Muscle layer of duodenum (tissue), 2 donors: Measurements from ENCODE around the gene EML6.
"Not testable (repeated sequence)": the region's sequence is repeated elsewhere in the genome, so short reads cannot be mapped to it uniquely, and the experiment has no call there.

ENCODE experiments used
- H3K27ac ChIP-seq: one replicate; pipeline ENCODE4 v1.7.0; 2013; ENCODE audit warnings: mild to moderate bottlenecking, low read length
- H3K27me3 ChIP-seq: one replicate; pipeline ENCODE4 v1.7.0; 2013; ENCODE audit warnings: low read depth, mild to moderate bottlenecking, control low read depth, low read length
- H3K36me3 ChIP-seq, 2 donors: one replicate each; pipeline ENCODE4 v1.7.0; 2013; ENCODE audit warnings: low read length in 2 of 2, control low read depth in 1 of 2, mild to moderate bottlenecking in 1 of 2; ENCODE audit not compliant: insufficient read depth in 2 of 2, control insufficient read depth in 1 of 2
- H3K4me1 ChIP-seq, 2 donors: one replicate each; pipeline ENCODE4 v1.7.0; 2013; ENCODE audit warnings: low read length in 2 of 2, mild to moderate bottlenecking in 2 of 2, control low read depth in 1 of 2, moderate library complexity in 1 of 2; ENCODE audit not compliant: insufficient read depth in 2 of 2, control insufficient read depth in 1 of 2
- H3K4me3 ChIP-seq, 2 donors: one replicate each; pipeline ENCODE4 v1.7.0; 2013; ENCODE audit warnings: low read length in 2 of 2, low read depth in 1 of 2, mild to moderate bottlenecking in 1 of 2
- H3K9me3 ChIP-seq, 2 donors: one replicate each; pipeline ENCODE4 v1.7.0; 2013; ENCODE audit warnings: low read length in 2 of 2, control low read depth in 1 of 2, mild to moderate bottlenecking in 1 of 2; ENCODE audit not compliant: control insufficient read depth in 1 of 2
- donor health status: healthy.

Gene EML6

DNA sequence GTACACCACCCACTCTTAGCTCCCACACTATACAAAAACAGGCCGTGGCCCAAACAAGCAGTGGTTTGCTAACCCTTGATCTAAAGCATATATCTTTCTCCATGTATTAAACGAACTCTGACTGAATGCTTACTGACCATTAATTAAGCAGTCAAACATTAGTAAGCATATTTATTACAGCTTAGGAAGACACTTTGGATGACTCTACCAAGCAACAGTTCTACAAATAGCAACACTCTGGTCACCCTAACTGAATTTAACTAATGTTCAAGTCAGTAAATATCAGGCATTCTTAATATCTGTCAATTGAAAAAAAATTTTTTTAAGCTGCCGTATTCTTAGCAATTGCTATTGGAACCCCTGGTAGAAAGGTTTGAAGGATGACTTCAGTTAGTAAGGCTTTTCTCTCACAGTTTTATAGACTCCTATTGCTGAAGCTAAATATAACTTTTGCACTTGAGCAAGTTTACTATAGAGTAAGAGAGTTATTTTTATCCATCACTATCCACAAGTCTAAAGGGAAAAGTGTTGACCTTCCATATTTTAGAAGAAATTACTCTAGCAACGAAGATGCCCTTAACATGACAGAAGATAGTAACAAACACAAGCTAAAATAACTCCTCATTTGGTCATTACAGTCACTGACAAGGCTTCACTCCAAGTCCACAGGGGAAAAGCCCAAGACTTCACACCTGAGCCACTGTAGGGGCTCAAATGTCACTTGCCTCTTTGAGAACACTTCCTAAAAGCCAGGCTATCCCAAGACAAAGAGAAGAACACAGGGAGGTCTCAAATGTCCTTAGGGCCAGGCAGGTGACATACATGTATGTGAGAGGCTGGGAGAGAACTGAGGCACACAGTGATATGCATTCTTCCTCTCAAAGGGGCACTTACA, 252.4 kb downstream of the EML6 start:
- Histone ChIP-seq H3K27me3 (no peaks in the 10 kb centered on the region), H3K27ac (no peak overlapping the region), H3K9me3 (no peaks in the 10 kb centered on the region), H3K4me1 (peaks cover 10 to 36% of the 10 kb centered on the region in 2 donors), H3K4me3 (no peak overlapping the region), H3K36me3 (peaks cover 0 to 3% of the 10 kb centered on the region in 2 donors)

DNA sequence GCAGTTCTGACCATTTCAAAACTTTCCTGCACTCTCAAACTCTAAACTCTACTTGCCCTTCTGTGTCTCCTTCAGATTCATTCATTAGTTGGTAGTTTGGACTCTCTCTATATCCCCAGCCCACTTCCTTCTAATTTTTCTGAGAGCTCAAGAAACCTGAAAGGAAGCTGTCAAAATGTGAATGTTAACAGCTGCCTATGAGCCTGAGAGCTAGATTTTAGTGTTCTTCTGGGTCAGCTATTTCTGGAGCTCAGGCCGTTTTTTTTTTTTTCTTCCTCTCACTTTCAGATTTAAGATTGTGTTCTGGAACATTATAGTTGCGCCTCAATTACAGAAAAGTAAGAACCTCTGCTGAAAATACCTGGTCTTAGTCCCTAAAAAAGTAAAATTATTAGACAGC, 253.7 kb downstream of the EML6 start:
- Histone ChIP-seq H3K9me3 (no peaks in the 10 kb centered on the region), H3K36me3 (peaks cover 3 to 8% of the 10 kb centered on the region in 2 donors), H3K27ac (no peak overlapping the region), H3K4me1 (peaks cover 10 to 39% of the 10 kb centered on the region in 2 donors), H3K4me3 (no peak overlapping the region), H3K27me3 (no peaks in the 10 kb centered on the region)

DNA sequence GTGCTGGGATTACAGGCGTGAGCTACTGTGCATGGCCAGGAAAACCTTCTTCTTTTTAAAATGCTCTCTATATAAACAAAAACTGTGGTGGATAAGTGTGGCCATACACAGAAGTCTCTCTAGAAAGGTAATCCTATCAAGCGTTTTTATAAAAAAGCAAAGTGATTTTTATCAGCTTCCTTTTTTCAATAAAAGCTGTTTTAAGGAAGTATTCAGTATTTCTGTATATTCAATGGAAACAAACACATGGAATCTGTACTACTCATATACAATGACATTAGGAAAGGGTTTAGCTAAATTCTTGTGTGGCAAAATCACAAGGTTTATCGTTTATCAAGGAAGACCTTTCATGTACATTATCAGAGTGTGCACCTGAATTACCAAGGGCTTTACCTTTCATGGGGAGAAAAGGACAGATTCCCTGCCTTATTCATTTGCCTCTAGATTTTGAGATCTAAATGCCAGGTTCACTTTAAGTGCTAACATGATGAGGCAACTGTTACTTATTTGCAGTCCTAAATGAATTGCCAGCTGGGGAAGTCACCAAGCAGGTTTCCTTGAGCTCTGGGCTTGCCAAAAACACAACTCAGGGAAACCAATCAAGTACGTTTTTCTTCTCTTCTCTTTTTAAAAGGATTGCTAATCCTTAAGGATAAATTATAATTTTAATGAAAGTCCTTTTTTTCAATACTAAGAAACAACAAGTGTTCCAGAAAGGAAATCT, 256.0 kb downstream of the EML6 start:
- H3K4me1 ChIP-seq = peaks cover 16 to 57% of the 10 kb centered on the region in 2 donors
- H3K27ac ChIP-seq = no peak overlapping the region
- H3K36me3 ChIP-seq = peaks cover 5 to 12% of the 10 kb centered on the region in 2 donors
- H3K9me3 ChIP-seq = no peaks in the 10 kb centered on the region
- H3K27me3 ChIP-seq = no peaks in the 10 kb centered on the region
- H3K4me3 ChIP-seq = no peak overlapping the region

DNA sequence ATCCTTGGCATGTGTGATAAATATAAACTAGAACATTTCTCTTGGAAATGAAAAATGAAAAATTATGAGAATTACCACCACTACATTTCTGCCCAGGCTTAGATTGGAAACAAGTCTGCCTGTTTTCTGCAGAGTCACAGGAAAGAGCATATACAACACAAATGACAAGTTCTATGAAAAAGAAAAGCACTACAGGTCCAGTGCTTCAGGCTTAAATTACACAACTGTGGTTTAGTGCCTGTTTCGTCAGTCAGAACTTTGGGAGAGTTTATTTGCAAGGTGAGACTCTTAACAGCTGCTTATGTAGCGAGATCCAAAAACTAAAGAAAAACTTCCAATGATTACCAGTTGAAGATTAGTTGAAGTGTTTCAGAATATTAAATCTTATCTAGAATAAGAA, 257.9 kb downstream of the EML6 start:
- Histone ChIP-seq H3K4me1 (peaks cover 6 to 57% of the 10 kb centered on the region in 2 donors), H3K9me3 (no peaks in the 10 kb centered on the region), H3K27me3 (no peaks in the 10 kb centered on the region), H3K36me3 (peaks cover 11 to 17% of the 10 kb centered on the region in 2 donors), H3K4me3 (no peak overlapping the region), H3K27ac (no peak overlapping the region)

DNA sequence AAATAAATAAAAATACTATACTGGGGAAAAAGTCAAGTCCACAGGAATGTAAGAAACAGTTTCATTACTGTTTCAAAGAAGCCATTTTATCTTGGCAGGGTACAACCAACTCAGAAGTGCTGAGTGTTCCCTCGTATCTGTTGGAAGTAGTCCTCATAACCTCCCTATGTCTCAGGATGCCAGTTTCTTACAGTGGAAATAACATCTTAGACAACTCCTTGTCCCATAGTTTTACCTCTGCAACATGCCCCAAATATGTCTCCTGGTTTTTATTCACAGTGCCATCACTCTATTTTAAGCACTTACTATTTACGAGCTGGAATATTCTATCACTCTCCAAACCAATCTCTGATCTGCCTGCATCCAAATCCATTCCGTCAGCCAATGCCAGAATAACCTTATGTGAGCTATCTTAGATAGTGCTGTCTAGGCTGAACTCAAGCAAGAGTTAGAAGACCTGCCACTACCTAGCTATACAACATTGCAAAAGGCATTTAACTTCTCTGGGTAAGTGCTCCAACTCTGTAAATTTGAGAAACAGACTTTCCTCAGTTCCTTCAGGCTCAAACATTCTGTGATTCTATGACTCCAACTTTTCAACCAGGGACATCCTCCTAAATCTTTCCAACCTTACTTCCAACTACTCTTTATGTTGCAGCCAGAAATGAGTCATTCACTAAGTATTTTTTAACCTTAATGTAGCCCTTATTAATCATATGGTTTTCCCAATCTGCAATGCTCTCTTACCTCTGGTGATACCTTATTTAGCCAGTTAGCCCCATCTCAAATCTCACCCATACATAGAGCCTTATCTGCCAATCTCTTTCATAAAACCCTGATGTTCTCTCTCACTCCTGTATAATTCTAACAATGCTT, 260.1 kb downstream of the EML6 start:
- Histone ChIP-seq H3K4me3 (peak overlapping the region in 1 of 2 donors; percentile 32), H3K27ac (no peak overlapping the region), H3K4me1 (peaks cover 6 to 66% of the 10 kb centered on the region in 2 donors), H3K36me3 (peaks cover 17 to 27% of the 10 kb centered on the region in 2 donors), H3K27me3 (no peaks in the 10 kb centered on the region), H3K9me3 (no peaks in the 10 kb centered on the region)

DNA sequence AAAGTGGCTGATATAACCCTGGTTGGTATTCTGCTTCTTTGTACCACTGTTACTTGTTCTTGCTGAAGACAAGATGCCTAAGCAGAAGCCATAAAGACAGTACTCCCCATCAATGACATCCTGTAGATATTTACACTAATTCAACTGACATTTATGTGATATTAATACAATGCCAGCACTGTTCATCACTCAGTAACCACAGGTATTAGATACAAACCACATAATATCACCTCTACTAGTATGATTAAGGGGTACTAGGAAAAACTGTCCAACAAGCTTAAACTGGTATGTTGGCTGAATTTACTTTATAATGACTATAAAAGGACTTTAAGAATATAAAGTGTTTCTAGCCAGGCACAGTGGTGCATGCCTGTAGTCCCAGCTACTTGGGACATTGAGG, 261.0 kb downstream of the EML6 start:
- Histone ChIP-seq H3K9me3 (no peaks in the 10 kb centered on the region), H3K4me1 (peaks cover 6 to 72% of the 10 kb centered on the region in 2 donors), H3K27me3 (no peaks in the 10 kb centered on the region), H3K27ac (no peak overlapping the region), H3K4me3 (no peak overlapping the region), H3K36me3 (peaks cover 17 to 27% of the 10 kb centered on the region in 2 donors)

DNA sequence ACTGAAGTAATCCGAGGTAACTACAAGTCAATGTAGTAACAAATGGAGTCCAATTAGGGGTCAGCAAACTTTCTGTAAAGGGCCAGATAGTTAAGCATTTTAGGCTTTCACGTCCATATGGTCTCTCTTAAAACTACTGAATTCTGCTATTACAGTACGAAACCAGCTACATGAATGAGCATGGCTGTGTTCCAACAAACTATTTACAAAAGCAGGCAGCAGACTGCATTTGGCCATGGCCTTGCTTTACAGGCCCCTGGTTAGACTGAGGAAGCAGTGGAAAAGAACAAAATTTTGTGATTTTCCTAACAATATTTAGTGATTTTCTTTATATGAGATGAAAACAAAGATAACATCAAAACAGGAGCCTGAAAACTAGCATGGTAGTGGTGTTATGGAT, 262.8 kb downstream of the EML6 start:
- Histone ChIP-seq H3K27me3 (no peaks in the 10 kb centered on the region), H3K4me3 (no peak overlapping the region), H3K36me3 (peaks cover 16 to 24% of the 10 kb centered on the region in 2 donors), H3K4me1 (peaks cover 6 to 70% of the 10 kb centered on the region in 2 donors), H3K27ac (no peak overlapping the region), H3K9me3 (no peaks in the 10 kb centered on the region)

DNA sequence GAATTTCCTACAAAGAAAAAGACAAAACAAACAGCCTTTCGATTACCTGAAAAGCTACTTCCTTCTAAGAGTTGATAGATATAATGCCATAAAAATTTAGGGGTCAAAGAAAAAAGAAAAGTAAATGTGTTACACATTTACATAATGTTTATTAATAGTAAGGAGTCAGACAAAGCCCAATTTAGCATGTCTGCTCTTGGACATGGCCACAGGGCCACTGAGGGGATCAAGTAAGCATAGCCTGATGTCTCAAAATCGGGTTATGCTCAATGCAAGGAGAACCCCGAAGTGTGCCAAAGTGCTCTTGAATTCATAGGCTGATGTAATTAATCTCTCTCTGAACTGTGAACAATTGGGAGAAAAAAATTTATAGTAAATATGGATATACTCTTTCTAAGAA, 265.1 kb downstream of the EML6 start:
- H3K4me1 ChIP-seq = peaks cover 3 to 72% of the 10 kb centered on the region in 2 donors
- no peaks in the 10 kb centered on the region for H3K27me3 ChIP-seq
- no peaks in the 10 kb centered on the region for H3K9me3 ChIP-seq
- no peak overlapping the region for H3K27ac ChIP-seq
- H3K36me3 ChIP-seq = peaks cover 13 to 14% of the 10 kb centered on the region in 2 donors
- H3K4me3 ChIP-seq = no peak overlapping the region

DNA sequence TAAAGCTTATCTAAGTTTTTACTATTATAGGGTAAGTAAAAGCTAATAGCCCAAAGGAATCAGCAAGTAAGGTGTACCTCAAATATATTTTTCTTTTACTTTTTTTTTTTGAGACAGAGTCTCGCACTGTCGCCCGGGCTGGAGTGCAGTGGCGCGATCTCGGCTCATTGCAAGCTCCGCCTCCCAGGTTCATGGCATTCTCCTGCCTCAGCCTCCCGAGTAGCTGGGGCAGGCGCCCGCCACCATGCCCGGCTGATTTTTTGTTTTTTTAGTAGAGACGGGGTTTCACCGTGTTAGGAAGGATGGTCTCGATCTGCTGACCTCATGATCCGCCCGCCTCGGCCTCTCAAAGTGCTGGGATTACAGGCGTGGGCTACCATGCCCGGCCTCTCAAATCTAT, 267.2 kb downstream of the EML6 start:
- H3K4me3 ChIP-seq, H3K27ac ChIP-seq, H3K9me3 ChIP-seq, H3K27me3 ChIP-seq: not testable (repeated sequence)
- Histone ChIP-seq H3K4me1 (peaks cover 0 to 68% of the 10 kb centered on the region in 2 donors), H3K36me3 (peaks cover 7 to 14% of the 10 kb centered on the region in 2 donors)

DNA sequence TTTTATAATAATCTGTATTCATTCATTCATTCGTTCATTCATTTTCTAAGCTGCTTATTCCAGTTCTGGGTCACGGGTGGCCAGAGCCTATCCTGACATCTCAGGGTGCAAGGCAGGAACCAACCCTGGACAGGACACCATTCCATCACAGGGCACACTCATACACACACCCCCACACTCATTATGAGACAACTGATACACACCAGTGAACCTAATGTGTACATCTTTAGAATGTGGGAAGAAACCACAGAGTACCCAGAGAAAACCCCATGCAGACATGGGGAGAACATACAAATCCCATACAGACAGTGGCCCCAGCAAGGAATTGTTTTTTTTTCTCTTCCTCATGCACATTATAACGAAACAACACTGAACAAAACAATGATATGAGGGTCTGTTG, 272.1 kb downstream of the EML6 start:
- Histone ChIP-seq H3K27ac (no peak overlapping the region), H3K4me1 (peaks cover 6 to 59% of the 10 kb centered on the region in 2 donors), H3K9me3 (no peaks in the 10 kb centered on the region), H3K27me3 (no peaks in the 10 kb centered on the region), H3K36me3 (no peaks in the 10 kb centered on the region), H3K4me3 (no peak overlapping the region)

DNA sequence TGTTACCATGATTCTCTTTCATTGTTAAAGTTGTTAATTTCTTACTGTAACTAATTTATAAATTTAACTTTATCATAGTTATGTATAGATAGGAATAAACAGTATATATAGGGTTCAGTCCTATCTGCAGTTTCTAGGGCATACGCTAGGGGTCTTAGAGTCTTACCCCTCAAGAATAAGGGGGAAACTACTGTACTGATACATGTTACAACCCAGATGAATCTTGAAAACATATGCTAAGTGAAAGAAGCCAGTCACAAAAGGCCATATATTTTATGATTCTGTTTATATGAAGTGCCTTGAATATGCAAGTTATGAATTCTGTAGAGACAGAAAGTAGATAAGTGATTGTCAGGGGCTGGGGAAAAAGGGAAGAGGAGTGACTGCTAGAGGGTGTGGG, 274.4 kb downstream of the EML6 start:
- Histone ChIP-seq H3K36me3 (no peaks in the 10 kb centered on the region), H3K27ac (no peak overlapping the region), H3K4me1 (peaks cover 6 to 57% of the 10 kb centered on the region in 2 donors), H3K4me3 (no peak overlapping the region), H3K9me3 (no peaks in the 10 kb centered on the region), H3K27me3 (no peaks in the 10 kb centered on the region)
